ENCODE results near the gene SLC35A5.
A peak's percentile ranks its signal among the peaks of the same experiment; 100 is the strongest.

SLC35A5 gene

GRCh38 chr3:112629425-112629824 is 67.6 kb downstream of the SLC35A5 start:
- peak; percentile 52 for DNase-seq

GRCh38 chr3:112631257-112631656 is 69.4 kb downstream of the SLC35A5 start:
- no peak for DNase-seq

DNA sequence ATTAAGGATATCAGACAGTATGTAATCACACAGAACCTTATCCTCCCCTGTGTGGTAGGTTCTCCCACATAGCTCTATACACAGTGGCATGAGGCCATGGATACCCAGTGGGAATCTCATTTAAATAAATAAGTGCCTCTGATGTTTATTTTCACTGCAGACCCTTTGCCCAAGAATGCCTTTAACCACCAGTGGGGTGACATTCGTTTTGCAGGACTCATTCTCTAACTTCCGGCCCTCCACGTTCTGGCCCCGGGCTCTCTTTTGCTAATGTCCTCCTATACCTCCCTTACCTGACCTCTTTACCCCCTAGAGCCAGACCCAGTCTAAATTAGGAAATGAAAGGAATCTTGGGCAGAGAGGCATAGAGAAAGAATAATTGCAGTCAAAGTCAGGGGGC is 70.8 kb downstream of the SLC35A5 start:
- no peak for DNase-seq

GRCh38 chr3:112633191-112633590 is 71.3 kb downstream of the SLC35A5 start:
- DNase-seq, result no peak

DNA sequence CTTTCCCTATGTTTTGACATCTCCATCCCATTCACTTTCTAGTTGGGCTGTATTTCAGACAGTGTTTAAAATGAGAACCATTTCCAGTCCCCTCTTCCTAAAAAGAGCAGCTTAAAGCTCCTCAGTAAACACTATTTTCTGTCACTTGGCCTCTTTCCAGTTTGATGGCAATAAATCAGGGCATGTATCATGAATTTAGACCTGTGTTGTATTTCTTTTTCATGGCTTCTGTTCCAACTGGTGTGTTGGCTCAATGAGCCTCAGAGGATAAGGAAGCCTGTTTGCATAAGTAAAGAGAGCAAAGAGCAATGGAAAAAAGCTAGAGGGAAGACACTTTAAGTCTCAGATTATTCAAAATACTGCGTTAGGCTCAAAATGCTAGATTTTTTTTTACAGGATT is 71.9 kb downstream of the SLC35A5 start:
- no peak for DNase-seq

DNA sequence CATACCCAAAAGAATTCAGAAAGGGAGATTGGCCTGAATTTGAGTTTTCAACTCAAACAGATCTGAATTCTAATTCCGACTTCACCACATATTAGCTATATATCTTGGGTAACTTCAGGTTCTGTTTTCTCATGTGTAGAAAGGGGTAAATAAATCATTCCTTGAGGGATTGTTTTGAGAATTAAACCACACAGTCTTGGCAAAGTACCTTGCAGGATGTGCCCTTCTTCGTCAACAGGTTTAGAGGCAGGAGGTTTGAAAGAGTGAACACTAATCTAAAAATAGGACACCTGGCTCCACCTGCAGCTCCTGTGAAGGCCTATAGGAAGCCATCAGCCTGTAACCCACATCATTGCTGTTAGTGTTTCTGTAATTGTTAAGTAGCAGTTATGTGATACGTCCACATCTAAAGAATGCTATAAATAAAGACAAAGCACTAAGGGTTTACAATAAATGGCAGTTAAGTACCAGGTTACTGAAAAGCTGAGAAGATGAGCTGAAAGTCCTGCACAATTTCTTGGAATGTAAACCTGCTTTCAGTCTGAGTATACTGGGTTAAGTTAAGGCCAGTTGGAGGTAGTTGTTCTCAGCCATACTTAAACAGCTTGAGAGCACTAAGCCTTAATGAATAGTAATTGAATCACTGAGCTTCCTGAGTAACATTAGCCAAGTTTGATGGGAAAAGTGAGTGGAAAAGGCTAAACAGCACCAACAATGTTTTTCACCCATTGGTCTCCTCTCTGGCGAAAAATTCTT is 73.1 kb downstream of the SLC35A5 start:
- DNase-seq, result peak; percentile 24
